Measurements from ENCODE around the gene NNT.
"Not testable (repeated sequence)": the region's sequence is repeated elsewhere in the genome, so short reads cannot be mapped to it uniquely, and the experiment has no call there.

NNT gene

DNA sequence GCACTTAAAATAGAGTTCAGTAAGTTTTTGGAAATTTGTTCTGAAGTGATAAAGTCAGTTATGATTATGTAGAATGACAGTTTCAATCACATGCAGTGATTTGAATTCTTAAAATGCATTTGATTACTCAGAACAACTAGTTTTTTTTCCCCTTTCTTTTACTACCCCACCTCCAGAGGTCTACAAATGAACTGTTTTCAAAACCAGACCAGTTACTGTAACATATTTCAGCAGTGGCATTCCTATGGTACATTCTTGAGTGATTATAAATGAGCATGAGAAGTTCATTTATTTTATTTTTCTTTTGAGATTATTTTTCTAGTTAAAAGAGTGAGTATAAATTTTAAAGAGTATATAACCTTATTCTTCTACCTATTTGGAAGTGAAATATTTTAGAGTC lies 71.6 kb downstream of the NNT start:
- no peak for DNase-seq

DNA sequence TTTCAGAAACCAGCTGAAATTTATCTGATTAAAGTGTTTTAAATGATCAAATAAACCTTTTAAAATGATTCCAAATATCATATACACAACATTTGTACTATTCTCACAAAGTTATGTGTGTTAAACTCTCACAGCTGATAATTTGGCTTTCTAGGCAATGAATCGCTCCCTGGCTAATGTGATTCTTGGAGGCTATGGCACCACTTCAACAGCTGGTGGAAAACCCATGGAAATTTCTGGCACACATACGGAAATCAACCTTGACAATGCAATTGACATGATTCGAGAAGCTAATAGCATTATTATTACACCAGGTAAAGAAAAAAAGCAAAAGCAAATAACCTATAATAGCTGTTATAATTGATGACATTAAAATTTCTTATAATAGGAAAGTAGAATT lies 72.4 kb downstream of the NNT start:
- DNase-seq, result no peak

DNA sequence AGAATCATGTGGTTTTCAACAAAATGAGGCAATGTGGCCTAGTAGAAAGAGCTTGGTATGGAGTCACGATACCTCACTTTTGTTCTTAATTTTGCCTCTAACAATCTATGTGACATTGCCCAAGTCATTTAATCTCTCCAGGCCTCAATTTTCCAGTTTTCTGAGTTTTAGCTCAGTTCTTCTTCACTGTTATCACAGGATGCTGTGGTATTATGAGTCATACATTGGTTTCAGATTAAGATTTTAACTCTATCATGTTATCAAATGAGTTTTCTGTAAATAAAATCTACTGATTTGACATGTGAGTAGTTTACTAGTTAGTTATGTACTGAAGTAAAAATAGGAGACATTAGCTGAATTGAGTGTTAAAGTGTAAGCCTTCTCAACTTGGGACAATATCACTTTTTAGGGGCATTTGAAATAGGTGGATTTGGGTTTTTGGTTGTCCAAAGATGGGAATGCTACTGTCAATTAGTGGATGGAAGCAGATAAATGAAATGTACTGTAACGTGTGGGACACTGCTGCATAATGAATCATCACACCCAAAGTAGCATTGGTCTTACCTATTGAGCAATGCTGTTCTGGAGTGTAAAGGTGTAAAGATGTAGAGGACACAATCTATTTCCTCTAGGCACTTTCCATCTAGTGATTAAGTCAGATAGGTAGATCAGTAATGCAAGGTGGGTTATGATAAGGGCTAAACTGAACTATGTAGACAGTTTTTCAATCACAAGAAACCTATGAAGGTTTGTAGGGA lies 73.3 kb downstream of the NNT start:
- no peak for DNase-seq

DNA sequence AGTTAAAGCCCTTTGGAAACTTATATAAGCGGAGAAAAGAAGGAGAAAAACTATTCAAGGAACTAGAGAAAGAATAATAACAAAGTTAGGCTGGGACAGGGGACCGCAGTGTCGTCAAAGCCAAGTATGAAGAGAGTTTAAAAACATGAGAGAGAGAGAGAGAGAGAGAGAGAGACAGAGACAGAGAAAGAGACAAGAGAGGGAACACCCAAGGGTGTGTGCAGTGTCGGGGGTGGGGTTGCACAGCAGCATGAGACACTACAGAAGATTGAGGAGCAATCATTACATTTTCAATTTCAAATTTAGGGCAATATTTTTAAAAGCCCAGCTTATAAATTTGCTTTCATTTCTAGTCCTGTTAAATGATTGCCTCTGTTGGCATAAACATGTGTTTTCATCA lies 74.3 kb downstream of the NNT start:
- DNase-seq, result no peak

DNA sequence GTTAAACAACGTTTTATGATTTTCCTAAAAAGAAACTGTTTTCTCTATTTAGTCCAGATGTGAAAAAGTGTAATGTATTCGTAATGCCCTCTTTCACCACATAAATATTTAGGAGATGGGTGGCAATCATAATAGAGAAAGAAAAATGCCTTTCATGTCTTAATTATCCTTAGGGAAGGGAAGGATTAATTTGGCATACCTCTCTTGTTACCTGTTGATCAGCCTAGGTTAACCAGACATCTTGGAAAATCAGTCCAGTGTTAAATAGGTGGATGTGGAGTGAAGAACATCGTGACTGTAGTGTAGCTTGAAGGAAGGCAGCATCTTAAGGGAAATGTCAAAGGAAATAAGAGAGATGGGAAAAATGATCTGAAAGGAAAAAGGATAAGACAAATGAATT lies 76.2 kb downstream of the NNT start:
- DNase-seq, result no peak

- no peak for DNase-seq
Measured at GRCh38 chr5:43680286-43680685, 77.3 kb downstream of the NNT start.

DNA sequence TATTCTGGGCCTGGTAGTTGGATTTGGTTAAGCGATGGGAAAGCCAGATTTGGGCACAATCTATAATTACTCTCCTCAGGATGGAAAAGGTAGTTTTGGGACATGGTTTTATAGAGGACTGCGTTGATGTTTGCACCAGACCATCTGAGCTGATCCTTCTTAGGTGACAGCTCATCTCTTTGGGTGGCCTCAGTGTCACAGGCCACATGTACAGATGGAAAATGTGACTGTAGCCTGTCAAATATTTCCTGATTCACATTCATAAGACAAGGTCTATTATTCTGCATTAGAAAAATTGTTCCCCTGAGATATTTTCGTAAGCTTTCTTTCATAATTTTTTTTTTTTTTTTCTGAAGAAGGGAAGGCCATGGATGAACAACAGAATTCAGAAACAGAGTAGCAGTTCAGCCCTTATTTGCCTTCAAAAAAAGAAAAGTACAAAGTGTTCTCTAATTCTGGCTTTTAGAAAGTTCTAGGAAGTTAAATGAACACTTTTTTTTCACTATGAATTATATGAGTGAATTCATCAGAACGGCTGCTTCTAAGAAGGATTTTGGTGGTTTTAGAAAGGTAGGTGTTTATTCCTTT lies 81.0 kb downstream of the NNT start:
- no peak for DNase-seq

DNA sequence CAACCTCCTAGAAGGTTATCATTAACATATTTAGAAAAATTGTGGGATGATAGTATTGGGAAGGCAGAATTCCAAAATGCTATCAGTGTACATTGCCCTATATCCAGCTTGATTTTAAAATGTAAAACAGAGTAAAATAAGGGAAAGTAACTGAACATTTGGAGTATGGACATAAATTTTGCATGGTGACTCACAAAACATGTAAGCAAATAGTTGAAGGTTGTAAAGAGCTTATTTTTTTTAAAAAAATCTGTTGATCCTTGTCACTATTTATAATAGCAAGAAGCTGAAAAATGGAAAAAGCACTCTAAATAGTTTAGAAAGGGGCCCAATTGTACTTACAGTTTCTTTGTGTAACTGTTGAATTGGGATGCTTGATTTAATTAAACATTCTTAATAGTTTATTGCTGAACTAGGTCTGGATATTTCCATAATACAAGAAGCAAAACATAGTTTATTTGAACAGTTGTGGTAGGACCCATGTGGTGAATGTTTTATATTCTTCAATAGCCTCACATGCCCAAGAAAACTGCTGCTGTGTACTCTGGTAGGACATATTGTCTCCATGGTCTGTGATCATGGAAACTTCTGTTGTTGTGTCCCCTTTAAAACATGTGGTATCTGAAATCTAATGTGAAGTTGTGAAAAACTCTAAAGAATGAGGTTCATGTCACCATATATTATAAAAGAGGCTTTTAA lies 82.4 kb downstream of the NNT start:
- no peak for DNase-seq

GRCh38 chr5:43687275-43687674 lies 84.3 kb downstream of the NNT start:
- DNase-seq, result no peak

DNA sequence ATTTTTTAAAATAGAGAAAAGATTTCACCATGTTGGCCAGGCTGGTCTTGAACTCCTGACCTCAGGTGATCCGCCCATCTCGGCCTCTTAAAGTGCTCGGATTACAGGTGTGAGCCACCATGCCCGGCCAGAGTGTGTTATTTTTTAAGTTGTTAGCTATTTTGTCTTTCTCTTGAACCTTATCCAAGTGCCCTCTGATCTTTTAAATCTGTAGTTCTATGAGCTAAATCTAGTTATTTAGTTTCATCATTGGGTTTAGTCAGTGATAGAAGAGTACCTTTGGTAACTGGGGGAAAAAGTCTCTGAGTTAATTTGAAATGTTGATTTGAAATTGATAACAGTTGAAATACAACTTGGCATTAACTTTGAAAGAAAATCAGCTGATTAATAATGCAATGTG lies 88.3 kb downstream of the NNT start:
- no peak for DNase-seq

DNA sequence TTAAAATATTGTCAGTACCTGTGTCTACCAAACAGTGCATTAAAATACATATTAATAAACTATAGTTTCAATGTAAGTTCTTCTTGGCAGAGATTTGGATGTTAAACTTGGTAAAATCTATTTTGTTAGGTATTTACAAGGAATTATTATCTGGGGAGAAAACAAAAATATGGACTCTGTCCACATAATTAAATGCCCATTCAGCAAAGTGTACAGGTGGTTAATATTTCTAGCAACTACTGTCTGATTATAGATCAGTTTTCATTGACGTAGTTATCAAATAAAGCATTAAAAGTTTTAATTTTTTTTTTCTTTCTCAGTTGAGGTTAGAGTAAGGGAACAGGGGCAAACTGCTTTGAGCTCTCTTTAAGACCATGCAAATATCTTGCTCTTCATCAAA lies 88.9 kb downstream of the NNT start:
- no peak for DNase-seq

GRCh38 chr5:43693411-43693810 lies 90.4 kb downstream of the NNT start:
- no peak for DNase-seq

GRCh38 chr5:43694027-43694426 lies 91.0 kb downstream of the NNT start:
- peak in 1 of 4 experiments; percentile 4 for DNase-seq

DNA sequence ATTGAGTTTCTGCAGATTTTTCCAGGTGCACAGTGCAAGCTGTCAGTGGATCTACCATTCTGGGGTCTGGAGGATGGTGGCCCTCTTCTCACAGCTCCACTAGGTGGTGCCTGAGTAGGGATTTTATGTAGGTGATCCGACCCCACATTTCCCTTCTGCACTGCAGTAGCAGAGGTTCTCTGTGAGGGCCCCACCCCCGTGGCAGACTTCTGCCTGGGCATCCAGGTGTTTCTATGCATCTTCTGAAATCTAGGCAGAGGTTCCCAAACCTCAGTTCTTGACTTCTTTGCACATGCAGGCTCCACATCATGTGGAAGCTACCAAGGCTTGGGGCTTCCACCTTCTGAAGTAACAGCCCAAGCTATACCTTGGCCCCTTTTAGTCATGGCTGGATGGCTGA lies 93.5 kb downstream of the NNT start:
- not testable (repeated sequence) for DNase-seq

DNA sequence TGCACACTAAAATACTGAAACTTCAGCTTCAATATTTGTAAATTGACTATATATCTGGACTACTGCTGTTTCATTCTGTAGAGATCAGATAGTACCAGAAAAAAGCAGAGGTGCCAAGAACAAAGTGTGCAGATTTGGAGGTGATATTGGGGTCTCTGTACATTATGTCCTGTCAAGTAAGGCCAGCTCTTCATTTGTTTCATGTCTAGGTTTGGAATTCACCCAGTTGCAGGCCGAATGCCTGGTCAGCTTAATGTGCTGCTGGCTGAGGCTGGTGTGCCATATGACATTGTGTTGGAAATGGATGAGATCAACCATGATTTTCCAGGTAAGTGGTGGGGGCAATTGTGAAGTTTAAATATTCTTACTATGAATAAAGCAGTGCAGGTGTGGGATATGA lies 96.9 kb downstream of the NNT start:
- DNase-seq, result no peak

DNA sequence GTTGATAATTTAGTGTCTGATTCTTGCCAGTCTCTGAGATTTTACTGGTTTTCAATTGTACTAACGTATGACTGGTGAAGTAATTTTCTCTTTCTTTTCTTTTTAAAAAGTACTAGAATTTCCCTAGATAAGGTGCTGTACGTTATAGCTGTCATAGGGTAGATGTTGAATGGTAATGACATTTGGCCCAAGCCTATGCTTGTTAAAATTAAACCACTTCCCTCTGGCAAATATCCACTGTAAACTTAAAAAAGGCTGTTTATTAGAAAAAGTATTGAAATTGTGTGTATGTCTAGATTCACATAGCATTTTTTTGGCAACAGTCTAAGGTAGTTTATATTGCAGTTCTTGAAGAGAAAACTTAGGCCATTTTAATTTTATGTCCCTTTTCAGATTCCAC lies 97.6 kb downstream of the NNT start:
- no peak for DNase-seq

- no peak for DNase-seq
Measured at GRCh38 chr5:43701227-43701626, 98.2 kb downstream of the NNT start.

- DNase-seq, result no peak
Measured at GRCh38 chr5:43702293-43702692, 99.3 kb downstream of the NNT start.

DNA sequence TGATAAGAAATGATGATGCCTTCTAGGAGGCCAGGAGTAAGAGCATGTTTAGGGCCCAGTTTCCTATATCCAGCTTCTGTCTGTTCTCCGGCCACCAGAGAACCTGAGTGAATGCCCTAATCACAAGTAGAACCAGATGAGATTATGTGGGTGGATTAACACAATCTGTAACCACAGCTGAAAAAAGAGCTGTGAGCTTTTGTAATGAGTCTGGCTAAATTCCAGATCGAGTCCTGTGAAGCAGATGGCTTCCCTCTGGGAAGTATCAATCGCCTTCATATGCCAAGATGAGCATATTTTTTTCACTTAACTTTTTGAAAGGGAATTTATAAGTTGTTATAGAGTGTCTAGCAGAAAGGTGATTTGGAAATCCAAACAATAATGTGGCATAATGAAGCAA lies 99.8 kb downstream of the NNT start:
- no peak for DNase-seq

DNA sequence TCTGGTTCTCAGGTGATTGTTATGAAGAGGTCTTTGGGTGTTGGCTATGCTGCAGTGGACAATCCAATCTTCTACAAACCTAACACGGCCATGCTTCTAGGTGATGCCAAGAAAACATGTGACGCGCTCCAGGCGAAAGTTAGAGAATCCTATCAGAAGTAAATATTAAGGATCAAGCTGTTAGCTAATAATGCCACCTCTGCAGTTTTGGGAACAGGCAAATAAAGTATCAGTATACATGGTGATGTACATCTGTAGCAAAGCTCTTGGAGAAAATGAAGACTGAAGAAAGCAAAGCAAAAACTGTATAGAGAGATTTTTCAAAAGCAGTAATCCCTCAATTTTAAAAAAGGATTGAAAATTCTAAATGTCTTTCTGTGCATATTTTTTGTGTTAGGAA lies 101.3 kb downstream of the NNT start:
- no peak for DNase-seq

DNA sequence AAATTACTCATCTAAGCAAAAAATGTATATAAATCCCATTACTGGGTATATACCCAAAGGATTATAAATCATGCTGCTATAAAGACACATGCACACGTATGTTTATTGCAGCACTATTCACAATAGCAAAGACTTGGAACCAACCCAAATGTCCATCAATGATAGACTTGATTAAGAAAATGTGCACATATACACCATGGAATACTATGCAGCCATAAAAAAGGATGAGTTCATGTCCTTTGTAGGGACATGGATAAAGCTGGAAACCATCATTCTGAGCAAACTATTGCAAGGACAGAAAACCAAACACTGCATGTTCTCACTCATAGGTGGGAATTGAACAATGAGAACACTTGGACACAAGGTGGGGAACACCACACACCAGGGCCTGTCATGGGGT lies 103.6 kb downstream of the NNT start:
- not testable (repeated sequence) for DNase-seq

- no peak for DNase-seq
Measured at GRCh38 chr5:43711496-43711895, 108.5 kb downstream of the NNT start.

DNA sequence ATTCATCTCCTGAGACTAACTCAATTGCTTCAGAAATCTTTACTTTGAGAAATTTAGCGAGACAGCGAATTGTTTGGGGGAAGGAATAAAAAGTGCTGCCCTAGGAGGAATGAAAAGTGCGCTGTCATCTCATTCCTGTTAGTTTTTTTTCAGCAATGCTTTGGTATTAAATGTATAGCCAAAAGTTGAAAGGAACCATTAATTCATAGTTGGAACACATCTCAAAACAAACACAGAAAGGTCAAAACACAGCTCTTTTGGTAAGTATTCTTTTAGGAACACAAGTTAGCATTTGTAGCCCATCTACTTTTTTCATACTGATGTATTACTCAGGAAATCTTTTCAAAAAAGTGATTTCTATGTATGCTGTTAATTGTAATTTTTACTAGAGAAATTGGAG lies 109.1 kb downstream of the NNT start:
- DNase-seq, result no peak

DNA sequence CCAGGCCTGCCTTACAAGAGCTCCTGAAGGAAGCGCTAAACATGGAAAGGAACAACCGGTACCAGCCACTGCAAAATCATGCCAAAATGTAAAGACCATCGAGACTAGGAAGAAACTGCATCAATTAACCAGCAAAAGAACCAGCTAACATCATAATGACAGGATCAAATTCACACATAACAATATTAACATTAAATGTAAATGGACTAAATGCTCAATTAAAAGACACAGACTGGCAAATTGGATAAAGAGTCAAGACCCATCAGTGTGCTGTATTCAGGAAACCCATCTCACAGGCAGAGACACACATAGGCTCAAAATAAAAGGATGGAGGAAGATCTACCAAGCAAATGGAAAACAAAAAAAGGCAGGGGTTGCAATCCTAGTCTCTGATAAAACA lies 116.8 kb downstream of the NNT start:
- DNase-seq, result not testable (repeated sequence)
